HG03025 (cell line): ENCODE measurements around the gene ISL2.

Experiments used
- ATAC-seq: cut with Tn5 transposase; IDR thresholded peaks from one replicate; pipeline ENCODE4 v1.9.1; 2021; ENCODE audit warnings: mild to moderate bottlenecking, moderate library complexity; ENCODE audit not compliant: unreplicated experiment, low FRiP score

Gene ISL2

GRCh38 chr15:76327191-76328105 lies 9.1 kb upstream of the ISL2 start:
- no peak for ATAC-seq

GRCh38 chr15:76328106-76328696 lies 8.4 kb upstream of the ISL2 start:
- no peak for ATAC-seq

GRCh38 chr15:76328958-76329357 lies 7.6 kb upstream of the ISL2 start:
- no peak for ATAC-seq

GRCh38 chr15:76330080-76330680 lies 6.4 kb upstream of the ISL2 start:
- no peak for ATAC-seq

- no peak for ATAC-seq
Observed at GRCh38 chr15:76332796-76333195, 3.8 kb upstream of the ISL2 start.

GRCh38 chr15:76333309-76333708 lies 3.3 kb upstream of the ISL2 start:
- ATAC-seq: no peak

GRCh38 chr15:76333720-76334437 lies 2.7 kb upstream of the ISL2 start:
- no peak for ATAC-seq

GRCh38 chr15:76334438-76335306 lies 1.9 kb upstream of the ISL2 start:
- ATAC-seq: no peak

GRCh38 chr15:76335307-76336253 lies 993 bp upstream of the ISL2 start:
- no peak for ATAC-seq

- ATAC-seq: no peak
Observed at GRCh38 chr15:76337059-76337695, 604 bp downstream of the ISL2 start.

GRCh38 chr15:76337696-76338485 lies 1.3 kb downstream of the ISL2 start:
- ATAC-seq: no peak

- ATAC-seq: no peak
Observed at GRCh38 chr15:76338486-76339304, 2.1 kb downstream of the ISL2 start.

- ATAC-seq: no peak
Observed at GRCh38 chr15:76339305-76340197, 3.0 kb downstream of the ISL2 start.

GRCh38 chr15:76340198-76340802 lies 3.7 kb downstream of the ISL2 start:
- no peak for ATAC-seq

GRCh38 chr15:76340803-76341365 lies 4.3 kb downstream of the ISL2 start:
- ATAC-seq: no peak
